SK-N-SH (cell line): ENCODE results near the gene KBTBD8.

Experiments
- CTCF ChIP-seq: fragments of 200-600 bp; sonication (generic); IDR thresholded peaks from 2 replicates; pipeline ENCODE4 v1.6.1; 2017; ENCODE audit warnings: antibody characterized with exemption, mild to moderate bottlenecking, moderate library complexity
- EP300 ChIP-seq, 2 experiments: IDR thresholded peaks; 2 replicates each; pipeline versions ENCODE4 v1.4.0 to v1.6.1; 2012; ENCODE audit warnings: borderline replicate concordance in 1 of 2, low read depth in 1 of 2, low read length in 1 of 2
- MAX ChIP-seq: IDR thresholded peaks from 2 replicates; pipeline ENCODE4 v1.4.0; 2012; ENCODE audit warnings: low read depth
- POLR2AphosphoS5 ChIP-seq: IDR thresholded peaks from 2 replicates; pipeline ENCODE4 v1.6.1; 2012; ENCODE audit warnings: low read depth, low read length

- TF ChIP-seq CTCF = no peak
- TF ChIP-seq POLR2AphosphoS5 = no peak
- TF ChIP-seq EP300 (IDR thresholded peaks at IDR 0.05; ENCODE audit: borderline replicate concordance in 1 of 2, low read depth in 1 of 2, low read length in 1 of 2) = no peak
- TF ChIP-seq MAX = no peak
Measured at GRCh38 chr3:67012564-67012963, 14.5 kb downstream of the KBTBD8 start.
